Measurements from ENCODE around the gene TMBIM4.
"Not testable (repeated sequence)": the region's sequence is repeated elsewhere in the genome, so short reads cannot be mapped to it uniquely, and the experiment has no call there.

The TMBIM4 gene, protein sequence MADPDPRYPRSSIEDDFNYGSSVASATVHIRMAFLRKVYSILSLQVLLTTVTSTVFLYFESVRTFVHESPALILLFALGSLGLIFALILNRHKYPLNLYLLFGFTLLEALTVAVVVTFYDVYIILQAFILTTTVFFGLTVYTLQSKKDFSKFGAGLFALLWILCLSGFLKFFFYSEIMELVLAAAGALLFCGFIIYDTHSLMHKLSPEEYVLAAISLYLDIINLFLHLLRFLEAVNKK

DNA sequence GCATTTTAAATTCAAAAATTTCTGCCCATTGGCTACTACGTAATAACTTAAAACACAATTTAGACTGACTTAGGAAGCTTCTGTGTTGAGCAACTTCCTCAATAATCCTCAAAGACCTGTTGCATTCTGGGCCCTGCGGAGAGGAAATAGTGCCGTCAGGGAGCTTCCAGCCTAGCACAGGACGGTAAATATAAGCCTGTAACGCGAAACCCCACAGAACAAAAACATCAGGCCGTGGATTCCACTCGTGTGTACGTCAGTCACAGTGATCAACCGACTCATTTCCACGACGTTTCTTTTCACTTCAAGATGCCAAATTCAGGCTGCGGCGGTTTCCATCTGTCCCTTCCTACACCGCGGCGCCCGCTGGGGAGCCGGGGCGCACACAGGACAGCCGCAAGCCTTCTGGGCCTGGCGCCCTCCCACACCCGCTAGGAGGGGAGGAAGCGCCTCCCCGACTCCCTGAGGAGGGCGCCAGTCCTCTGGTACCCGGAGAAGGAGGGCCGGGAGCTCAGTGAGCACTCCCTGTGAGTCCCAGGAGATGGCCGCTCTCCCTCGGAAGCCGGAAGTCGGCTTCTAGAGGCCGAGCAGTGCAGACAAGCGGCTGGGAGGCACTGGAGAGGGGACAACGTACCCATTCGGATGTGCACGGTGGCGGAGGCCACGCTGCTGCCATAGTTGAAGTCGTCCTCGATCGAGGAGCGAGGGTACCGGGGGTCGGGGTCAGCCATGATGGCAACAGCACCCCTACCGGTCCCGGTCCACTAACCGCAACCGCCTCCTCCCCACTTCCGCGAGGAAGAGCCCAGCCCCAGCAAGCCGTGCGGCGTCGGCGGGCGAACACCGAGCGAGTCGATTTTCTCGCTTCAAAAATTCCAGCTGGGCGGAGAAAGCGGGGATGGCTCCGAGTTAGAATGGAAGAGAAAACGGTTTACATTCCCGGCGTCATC, at the start of gene TMBIM4:
Gene TMBIM4, minus strand, starts transcription at position 776 of the 950 bp plus-strand sequence. Its CDS starts 45 bp downstream, at position 731.
- TF ChIP-seq, protein P1, sequence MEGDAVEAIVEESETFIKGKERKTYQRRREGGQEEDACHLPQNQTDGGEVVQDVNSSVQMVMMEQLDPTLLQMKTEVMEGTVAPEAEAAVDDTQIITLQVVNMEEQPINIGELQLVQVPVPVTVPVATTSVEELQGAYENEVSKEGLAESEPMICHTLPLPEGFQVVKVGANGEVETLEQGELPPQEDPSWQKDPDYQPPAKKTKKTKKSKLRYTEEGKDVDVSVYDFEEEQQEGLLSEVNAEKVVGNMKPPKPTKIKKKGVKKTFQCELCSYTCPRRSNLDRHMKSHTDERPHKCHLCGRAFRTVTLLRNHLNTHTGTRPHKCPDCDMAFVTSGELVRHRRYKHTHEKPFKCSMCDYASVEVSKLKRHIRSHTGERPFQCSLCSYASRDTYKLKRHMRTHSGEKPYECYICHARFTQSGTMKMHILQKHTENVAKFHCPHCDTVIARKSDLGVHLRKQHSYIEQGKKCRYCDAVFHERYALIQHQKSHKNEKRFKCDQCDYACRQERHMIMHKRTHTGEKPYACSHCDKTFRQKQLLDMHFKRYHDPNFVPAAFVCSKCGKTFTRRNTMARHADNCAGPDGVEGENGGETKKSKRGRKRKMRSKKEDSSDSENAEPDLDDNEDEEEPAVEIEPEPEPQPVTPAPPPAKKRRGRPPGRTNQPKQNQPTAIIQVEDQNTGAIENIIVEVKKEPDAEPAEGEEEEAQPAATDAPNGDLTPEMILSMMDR (conservative IDR thresholded peaks at IDR 0.05; ENCODE audit: low read depth, low read length): peak; percentile 53
- peak within 1 kb of the TSS; percentile 90 for H3K4me3 ChIP-seq (ENCODE audit: low read depth, low read length)
- peak; percentile 97 for DNase-seq (ENCODE audit: low read depth)

DNA sequence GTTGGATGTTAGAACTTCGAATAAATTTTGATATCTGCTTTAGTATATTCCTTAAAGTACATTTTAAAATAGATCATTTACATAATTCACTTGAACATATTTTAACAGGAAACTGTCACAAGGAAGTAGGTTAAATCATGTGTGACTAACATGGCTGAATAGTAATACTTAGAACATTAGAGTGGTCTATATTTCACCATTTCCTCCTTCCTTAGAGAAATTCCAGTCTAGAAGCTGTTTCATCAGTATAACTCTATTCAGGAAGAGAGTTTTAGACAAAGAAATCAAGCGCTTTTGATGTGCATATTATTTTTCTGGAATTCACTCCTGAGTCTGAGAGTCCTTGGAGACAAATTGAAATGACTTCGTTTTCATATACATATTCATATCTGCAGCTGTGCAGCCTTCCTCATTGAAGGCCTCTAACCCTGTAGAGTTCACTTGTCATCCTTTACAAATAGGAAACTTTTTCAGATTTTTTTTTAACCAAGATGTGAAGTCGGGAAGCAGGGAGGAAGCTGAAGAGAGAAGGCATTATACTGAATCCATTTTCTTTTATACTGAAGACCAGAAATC, 47.6 kb upstream of the TMBIM4 start:
- no peak for DNase-seq (ENCODE audit: low read depth)
- TF ChIP-seq, protein P1 (conservative IDR thresholded peaks at IDR 0.05; ENCODE audit: low read depth, low read length): no peak
- H3K4me3 ChIP-seq (ENCODE audit: low read depth, low read length): no peak overlapping the region

DNA sequence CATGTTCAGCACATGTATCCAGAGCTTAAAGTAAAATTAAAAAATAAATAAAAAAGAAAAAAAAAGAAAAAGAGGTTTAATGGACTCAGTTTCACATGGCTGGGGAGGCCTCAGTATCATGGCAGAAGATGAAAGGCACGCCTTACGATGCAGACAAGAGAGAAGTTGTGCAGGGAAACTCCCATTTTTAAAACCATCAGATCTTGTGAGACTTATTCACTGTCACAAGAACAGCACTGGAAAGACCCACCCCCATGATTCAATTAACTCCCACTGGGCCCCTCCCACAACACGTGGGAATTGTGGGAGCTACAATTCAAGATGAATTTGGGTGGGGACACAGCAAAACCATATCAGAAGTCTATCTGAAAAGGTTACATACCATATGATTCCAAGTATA, 43.2 kb upstream of the TMBIM4 start:
- H3K4me3 ChIP-seq (ENCODE audit: low read depth, low read length); DNase-seq (ENCODE audit: low read depth): not testable (repeated sequence)

DNA sequence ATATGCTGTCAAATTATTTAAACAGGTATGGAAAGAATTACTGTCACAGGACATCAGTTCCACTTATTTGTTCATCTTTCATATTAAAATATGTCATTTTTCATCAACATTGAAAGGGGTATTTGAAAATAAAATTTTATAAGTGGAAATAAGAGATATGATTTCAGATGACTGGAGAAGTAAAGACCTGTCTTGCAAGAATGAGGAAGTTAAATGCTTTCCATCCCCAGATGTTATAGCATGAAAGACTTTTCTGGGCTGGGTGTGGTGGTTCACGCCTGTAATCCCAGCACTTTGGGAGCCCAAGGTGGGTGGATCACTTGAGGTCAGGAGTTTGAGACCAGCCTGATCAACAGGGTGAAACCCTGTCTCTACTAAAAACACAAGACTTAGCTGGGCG, 41.8 kb upstream of the TMBIM4 start:
- DNase-seq (ENCODE audit: low read depth); H3K4me3 ChIP-seq (ENCODE audit: low read depth, low read length): not testable (repeated sequence)

DNA sequence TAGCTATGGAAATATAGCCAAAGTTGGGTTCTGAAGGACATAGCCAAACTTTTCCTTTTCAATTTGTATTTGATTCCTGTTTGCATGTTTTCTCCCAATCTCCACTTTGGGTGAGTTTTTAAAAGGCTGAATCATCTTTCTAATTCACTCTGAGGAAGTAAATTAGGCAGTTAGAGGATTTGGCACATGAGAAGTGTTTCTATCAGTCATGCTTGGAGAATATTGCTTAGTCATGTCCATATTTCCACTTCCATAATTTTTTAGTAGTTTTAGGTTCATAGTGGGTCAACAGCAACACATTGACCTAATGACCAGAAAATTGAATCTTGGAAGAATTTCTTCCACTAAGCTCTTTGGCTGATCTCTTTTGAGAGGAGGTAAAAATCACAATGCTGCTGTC, 41.0 kb upstream of the TMBIM4 start:
- H3K4me3 ChIP-seq (ENCODE audit: low read depth, low read length): no peak overlapping the region
- TF ChIP-seq, protein P1 (conservative IDR thresholded peaks at IDR 0.05; ENCODE audit: low read depth, low read length): no peak
- peak; percentile 37 for DNase-seq (ENCODE audit: low read depth)

DNA sequence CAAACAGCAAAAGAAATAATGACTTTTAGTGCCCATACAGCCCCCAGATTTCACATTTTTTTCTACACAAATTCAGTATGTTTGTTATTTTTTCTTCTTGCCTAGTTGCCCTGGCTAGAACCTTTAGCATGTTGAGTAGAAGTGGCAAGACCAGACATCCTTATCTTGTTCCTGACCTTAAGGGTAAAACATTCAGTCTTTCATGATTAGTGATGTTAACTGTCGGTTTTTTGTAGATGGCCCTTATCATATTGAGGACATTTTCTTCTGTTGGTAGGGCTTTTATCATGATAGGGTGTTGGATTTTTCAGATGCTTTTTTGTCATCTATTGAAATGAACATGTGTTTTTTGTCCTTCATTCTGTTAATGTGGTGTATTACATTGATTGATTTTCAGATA, 36.3 kb upstream of the TMBIM4 start:
- no peak for DNase-seq (ENCODE audit: low read depth)
- TF ChIP-seq, protein P1 (conservative IDR thresholded peaks at IDR 0.05; ENCODE audit: low read depth, low read length): no peak
- H3K4me3 ChIP-seq (ENCODE audit: low read depth, low read length): no peak overlapping the region

DNA sequence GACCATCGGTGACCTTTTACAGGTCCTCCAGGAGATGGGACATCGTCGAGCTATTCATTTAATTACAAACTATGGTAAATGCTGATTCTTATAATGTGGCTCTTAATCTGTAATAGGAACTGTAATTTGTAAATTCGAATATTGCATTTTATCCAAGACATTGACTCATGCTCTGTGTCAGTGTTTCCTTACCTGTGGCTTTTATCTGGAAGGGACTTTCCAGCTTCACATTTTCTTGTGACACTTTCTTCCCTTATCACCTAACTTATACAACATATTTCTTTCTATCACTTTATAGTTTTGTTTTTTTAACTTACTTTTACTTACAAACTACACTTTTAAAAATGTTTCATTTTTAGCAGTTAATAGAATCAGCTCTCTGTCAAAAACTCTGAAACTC, 34.0 kb upstream of the TMBIM4 start:
- TF ChIP-seq, protein P1 (conservative IDR thresholded peaks at IDR 0.05; ENCODE audit: low read depth, low read length): no peak
- H3K4me3 ChIP-seq (ENCODE audit: low read depth, low read length): no peak overlapping the region
- DNase-seq (ENCODE audit: low read depth): no peak
